NB4 (cell line): ENCODE results near the gene SPATA24.

Experiments
- CTCF ChIP-seq: IDR thresholded peaks from one replicate; pipeline ENCODE4 v1.5.1; 2012; ENCODE audit warnings: low read depth, low read length
- MYC ChIP-seq: IDR thresholded peaks from 2 replicates; pipeline ENCODE4 v1.6.1; 2011; ENCODE audit warnings: low read depth, low read length
- POLR2A ChIP-seq: IDR thresholded peaks from 2 replicates; pipeline ENCODE4 v1.6.1; 2011; ENCODE audit warnings: mild to moderate bottlenecking; ENCODE audit not compliant: insufficient read length; ENCODE audit errors: extremely low read depth

GRCh38 chr5:139385061-139386049, 18.5 kb downstream of the SPATA24 start:
- TF ChIP-seq CTCF (no peak), POLR2A (no peak), MYC (no peak)
